Body of pancreas (tissue), 4 donors: ENCODE results near the gene GULP1. TPM values are rescaled to one million over a fixed set of nuclear protein-coding genes. Genes with fewer than 3 reads are reported as not detected.

Experiments
- ATAC-seq: fragments of 150-250 bp; one replicate; pipeline ENCODE4 v1.9.1; 2016
- DNase-seq, 4 donors: peaks; one replicate each; pipeline ENCODE4 v3.0.0-alpha.2; 2019
- H3K27ac ChIP-seq, 4 donors: fragments of 200-600 bp; sonication (generic); 1 replicate in 3 of 4; 2 replicates in 1 of 4; pipeline versions ENCODE4 v1.5.1 to v1.6.1; 2016 to 2019; ENCODE audit warnings: mild to moderate bottlenecking in 1 of 4, mixed read lengths in 1 of 4, moderate library complexity in 1 of 4
- H3K27me3 ChIP-seq, 2 donors: fragments of 200-600 bp; sonication (generic); one replicate each; pipeline ENCODE4 v1.6.0; 2016; ENCODE audit warnings: mild to moderate bottlenecking in 1 of 2
- H3K36me3 ChIP-seq, 2 donors: fragments of 200-600 bp; sonication (generic); replicated peaks in 1 of 2; 2 replicates each; pipeline ENCODE4 v1.5.1; 2016; ENCODE audit warnings: low read depth in 2 of 2; ENCODE audit not compliant: insufficient read depth in 1 of 2
- H3K4me1 ChIP-seq: fragments of 200-600 bp; sonication (generic); one replicate; pipeline ENCODE4 v1.6.0; 2016
- H3K4me3 ChIP-seq, 2 donors: fragments of 200-600 bp; sonication (generic); 1 replicate in 1 of 2; 2 replicates in 1 of 2; pipeline ENCODE4 v1.5.1; 2016 to 2019
- H3K9me3 ChIP-seq, 3 donors: fragments of 200-600 bp; sonication (generic); 1 replicate in 2 of 3; 2 replicates in 1 of 3; pipeline ENCODE4 v1.5.1; 2016
- POLR2A ChIP-seq, 3 donors: fragments of 450-650 bp; IDR thresholded peaks; one replicate each; pipeline ENCODE4 v1.6.1; 2016; ENCODE audit warnings: antibody characterized with exemption in 3 of 3, mild to moderate bottlenecking in 2 of 3
- WGBS, 2 donors: methylation state at CpG; one replicate each; pipeline ENCODE4 v1.1.5; 2017; 5-methylcytosine and 5-hydroxymethylcytosine counted together
- intact Hi-C: fragments of 100-400 bp; cut with DNase I; formaldehyde crosslinking; loops from one replicate; pipeline ENCODE4 v1.15.1; 2023
- total RNA-seq, 2 donors: library from RNA; depleted of rRNA; stranded (reverse); fragments of >200 nt; gene quantifications; one replicate each; pipeline ENCODE4 v1.1.0, GENCODE V29; 2016
- TF ChIP-seq, protein P1 (sequence below), 7 experiments: fragments of 450-650 bp in 4 of 7; fragments of 200-600 bp in 3 of 7; sonication (generic) in 3 of 7; IDR thresholded peaks; one replicate each; pipeline ENCODE4 v1.5.1; 2016 to 2019; ENCODE audit warnings: antibody characterized with exemption in 7 of 7

Gene GULP1
- total RNA-seq, 2 donors from 2014 or later = 24.7 to 50.3 TPM

GRCh38 chr2:188399159-188399558 lies 107.5 kb downstream of the GULP1 start:
- Histone ChIP-seq H3K9me3 (no peaks in the 10 kb centered on the region), H3K36me3 (no peaks in the 10 kb centered on the region), H3K27ac (no peak overlapping the region), H3K27me3 (no peaks in the 10 kb centered on the region), H3K4me3 (no peak overlapping the region), H3K4me1 (peaks cover 8% of the 10 kb centered on the region)
- no peak for DNase-seq
- WGBS, 2 donors = 84 to 92% methylated on average over 3 of the region's 3 CpGs
- no peak for TF ChIP-seq POLR2A (IDR thresholded peaks at IDR 0.05)
- TF ChIP-seq, protein P1, sequence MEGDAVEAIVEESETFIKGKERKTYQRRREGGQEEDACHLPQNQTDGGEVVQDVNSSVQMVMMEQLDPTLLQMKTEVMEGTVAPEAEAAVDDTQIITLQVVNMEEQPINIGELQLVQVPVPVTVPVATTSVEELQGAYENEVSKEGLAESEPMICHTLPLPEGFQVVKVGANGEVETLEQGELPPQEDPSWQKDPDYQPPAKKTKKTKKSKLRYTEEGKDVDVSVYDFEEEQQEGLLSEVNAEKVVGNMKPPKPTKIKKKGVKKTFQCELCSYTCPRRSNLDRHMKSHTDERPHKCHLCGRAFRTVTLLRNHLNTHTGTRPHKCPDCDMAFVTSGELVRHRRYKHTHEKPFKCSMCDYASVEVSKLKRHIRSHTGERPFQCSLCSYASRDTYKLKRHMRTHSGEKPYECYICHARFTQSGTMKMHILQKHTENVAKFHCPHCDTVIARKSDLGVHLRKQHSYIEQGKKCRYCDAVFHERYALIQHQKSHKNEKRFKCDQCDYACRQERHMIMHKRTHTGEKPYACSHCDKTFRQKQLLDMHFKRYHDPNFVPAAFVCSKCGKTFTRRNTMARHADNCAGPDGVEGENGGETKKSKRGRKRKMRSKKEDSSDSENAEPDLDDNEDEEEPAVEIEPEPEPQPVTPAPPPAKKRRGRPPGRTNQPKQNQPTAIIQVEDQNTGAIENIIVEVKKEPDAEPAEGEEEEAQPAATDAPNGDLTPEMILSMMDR (IDR thresholded peaks at IDR 0.05) = no peak
- no peak for ATAC-seq
- intact Hi-C loops = no loop called here

GRCh38 chr2:188403676-188404075 lies 112.0 kb downstream of the GULP1 start:
- Histone ChIP-seq H3K36me3 (no peaks in the 10 kb centered on the region), H3K4me1 (no peaks in the 10 kb centered on the region), H3K4me3 (no peak overlapping the region), H3K9me3 (no peaks in the 10 kb centered on the region), H3K27me3 (no peaks in the 10 kb centered on the region), H3K27ac (no peak overlapping the region)
- ATAC-seq (no peak), DNase-seq (no peak)
- intact Hi-C loops = no loop called here
- TF ChIP-seq POLR2A (IDR thresholded peaks at IDR 0.05) = no peak
- TF ChIP-seq, protein P1 (IDR thresholded peaks at IDR 0.05) = no peak

- intact Hi-C loops = no loop called here
- H3K9me3 ChIP-seq = no peaks in the 10 kb centered on the region
- no peaks in the 10 kb centered on the region for H3K4me1 ChIP-seq
- no peak overlapping the region for H3K4me3 ChIP-seq
- WGBS, 2 donors = 85 to 92% methylated on average over 3 to 5 of the region's 5 CpGs
- no peak for ATAC-seq
- no peak for TF ChIP-seq POLR2A (IDR thresholded peaks at IDR 0.05)
- TF ChIP-seq, protein P1 (IDR thresholded peaks at IDR 0.05) = no peak
- DNase-seq = no peak
- no peaks in the 10 kb centered on the region for H3K36me3 ChIP-seq
- H3K27me3 ChIP-seq = no peaks in the 10 kb centered on the region
- H3K27ac ChIP-seq = no peak overlapping the region
Measured at GRCh38 chr2:188404341-188405004, 112.8 kb downstream of the GULP1 start.

GRCh38 chr2:188406414-188406813 lies 114.7 kb downstream of the GULP1 start:
- DNase-seq = no peak
- TF ChIP-seq, protein P1 (IDR thresholded peaks at IDR 0.05) = no peak
- no peak for TF ChIP-seq POLR2A (IDR thresholded peaks at IDR 0.05)
- no peak overlapping the region for H3K4me3 ChIP-seq
- no peaks in the 10 kb centered on the region for H3K9me3 ChIP-seq
- H3K27me3 ChIP-seq = no peaks in the 10 kb centered on the region
- ATAC-seq = no peak
- no peak overlapping the region for H3K27ac ChIP-seq
- no peaks in the 10 kb centered on the region for H3K36me3 ChIP-seq
- WGBS, 2 donors = 96 to 100% methylated on average over 1 of the region's 1 CpG
- intact Hi-C loops = no loop called here
- no peaks in the 10 kb centered on the region for H3K4me1 ChIP-seq
